PFSK-1 (cell line): ENCODE results near the gene VGF.

Experiments used
- FOXP2 ChIP-seq: optimal IDR thresholded peaks from 2 replicates; pipeline ENCODE3; 2011; ENCODE audit warnings: borderline replicate concordance, control low read depth, inconsistent platforms; ENCODE audit not compliant: insufficient read depth; ENCODE audit errors: extremely low read length, extremely low read depth
- POLR2AphosphoS5 ChIP-seq: IDR thresholded peaks from 2 replicates; pipeline ENCODE4 v1.6.1; 2012; ENCODE audit warnings: low read depth, mild to moderate bottlenecking, control low read depth, low read length, moderate library complexity
- REST ChIP-seq, 2 experiments: IDR thresholded peaks; 2 replicates each; pipeline versions ENCODE4 v1.6.1 to v1.8.0; 2011 to 2012; ENCODE audit warnings: low read depth in 2 of 2, low read length in 2 of 2, control low read depth in 1 of 2, inconsistent platforms in 1 of 2, mild to moderate bottlenecking in 1 of 2, moderate library complexity in 1 of 2; ENCODE audit not compliant: insufficient read depth in 1 of 2
- SIN3A ChIP-seq: IDR thresholded peaks from 2 replicates; pipeline ENCODE4 v1.6.1; 2012; ENCODE audit warnings: mild to moderate bottlenecking, low read length, moderate library complexity, borderline replicate concordance; ENCODE audit not compliant: insufficient read depth
- TAF1 ChIP-seq: IDR thresholded peaks from 2 replicates; pipeline ENCODE4 v1.6.1; 2012; ENCODE audit warnings: low read length, control low read depth, borderline replicate concordance; ENCODE audit not compliant: insufficient read depth

VGF gene

GRCh38 chr7:101159696-101160674 is 5.4 kb downstream of the VGF start:
- TF ChIP-seq TAF1 (no peak), SIN3A (no peak; the same call in 1 of the 2 replicates), FOXP2 (no peak), POLR2AphosphoS5 (no peak; the same call in none of the 2 replicates), REST (IDR thresholded peaks at IDR 0.05; ENCODE audit: insufficient read depth in 1 of 2, low read depth in 2 of 2, low read length in 2 of 2) (no peak)

- no peak for TF ChIP-seq POLR2AphosphoS5
- TF ChIP-seq REST (IDR thresholded peaks at IDR 0.05; ENCODE audit: insufficient read depth in 1 of 2, low read depth in 2 of 2, low read length in 2 of 2) = no peak
- no peak for TF ChIP-seq FOXP2
- no peak for TF ChIP-seq SIN3A
- no peak for TF ChIP-seq TAF1
Measured at GRCh38 chr7:101156866-101157589, 8.3 kb downstream of the VGF start.

- TF ChIP-seq SIN3A (no peak), FOXP2 (no peak), POLR2AphosphoS5 (no peak), TAF1 (no peak), REST (IDR thresholded peaks at IDR 0.05; ENCODE audit: insufficient read depth in 1 of 2, low read depth in 2 of 2, low read length in 2 of 2) (no peak)
Measured at GRCh38 chr7:101156277-101156676, 9.1 kb downstream of the VGF start.

- no peak for TF ChIP-seq REST (IDR thresholded peaks at IDR 0.05; ENCODE audit: insufficient read depth in 1 of 2, low read depth in 2 of 2, low read length in 2 of 2)
- TF ChIP-seq FOXP2 = no peak
- no peak for TF ChIP-seq TAF1
Measured at GRCh38 chr7:101155303-101155702, 10.1 kb downstream of the VGF start.
